H1 (cell line): ENCODE measurements around the gene PHEX. TPM values are rescaled to one million over a fixed set of nuclear protein-coding genes. Genes with fewer than 3 reads are reported as not detected.

Experiments used
- CTCF ChIA-PET: fragments of 300-600 bp; sonication (Branson Sonifier 250); formaldehyde crosslinking; loops from one replicate; lab custom pipeline; 2021; ENCODE audit not compliant: partially characterized antibody; lab: Charles Lee
- POLR2A ChIA-PET: fragments of 300-600 bp; sonication (Branson Sonifier 250); formaldehyde crosslinking; loops from one replicate; lab custom pipeline; 2021; ENCODE audit warnings: inconsistent platforms; ENCODE audit not compliant: partially characterized antibody; lab: Charles Lee
- DNase-seq, 2 experiments: peaks; one replicate each; pipeline versions ENCODE4 v3.0.0 to v3.0.0-alpha.2; 2010 to 2022; ENCODE audit warnings: low spot score in 2 of 2, low read depth in 1 of 2, mixed read lengths in 1 of 2
- FAIRE-seq: peaks from 2 replicates; lab custom pipeline; 2011; peaks lifted over from hg19 to GRCh38; lab: Jason Lieb, UNC
- H2AFZ ChIP-seq: 2 replicates; pipeline ENCODE4 v1.8.1; 2012; ENCODE audit warnings: low read length, inconsistent platforms
- H2AK5ac ChIP-seq: 2 replicates; pipeline ENCODE4 v1.6.1; 2013; ENCODE audit warnings: low read depth, low read length
- H2BK120ac ChIP-seq: replicated peaks from 2 replicates; pipeline ENCODE3; 2013; ENCODE audit warnings: low read depth, low read length, inconsistent platforms
- H2BK12ac ChIP-seq: 2 replicates; pipeline ENCODE4 v1.6.1; 2013; ENCODE audit warnings: low read depth, low read length
- H2BK15ac ChIP-seq: 2 replicates; pipeline ENCODE4 v1.6.1; 2013; ENCODE audit warnings: low read length
- H2BK20ac ChIP-seq: 2 replicates; pipeline ENCODE4 v1.6.1; 2013; ENCODE audit warnings: low read length
- H2BK5ac ChIP-seq: 2 replicates; pipeline ENCODE4 v1.6.1; 2013; ENCODE audit warnings: low read depth, low read length
- H3K14ac ChIP-seq: 2 replicates; pipeline ENCODE4 v1.6.1; 2013; ENCODE audit warnings: inconsistent platforms; ENCODE audit not compliant: insufficient read length
- H3K18ac ChIP-seq: 2 replicates; pipeline ENCODE4 v1.6.1; 2013; ENCODE audit warnings: low read length; ENCODE audit errors: extremely low read depth
- H3K23ac ChIP-seq: 2 replicates; pipeline ENCODE4 v1.6.1; 2013; ENCODE audit warnings: inconsistent platforms; ENCODE audit not compliant: insufficient read length
- H3K23me2 ChIP-seq: 2 replicates; pipeline ENCODE4 v1.6.1; 2013; ENCODE audit warnings: low read depth, low read length
- H3K27ac ChIP-seq: 2 replicates; pipeline ENCODE4 v1.6.1; 2011; ENCODE audit warnings: low read depth, low read length, inconsistent platforms
- H3K27me3 ChIP-seq, 4 experiments: replicated peaks in 1 of 4; 1 replicate in 1 of 4; 2 replicates in 3 of 4; pipeline versions ENCODE4 v1.6.1 to v1.8.1; 2011 to 2013; ENCODE audit warnings: low read length in 3 of 4, mild to moderate bottlenecking in 3 of 4, inconsistent platforms in 2 of 4, mixed read lengths in 2 of 4, moderate library complexity in 1 of 4; ENCODE audit not compliant: control insufficient read depth in 3 of 4, insufficient read depth in 3 of 4; ENCODE audit errors: extremely low read depth in 1 of 4
- H3K36me3 ChIP-seq, 4 experiments: 2 replicates each; pipeline versions ENCODE4 v1.6.1 to v1.8.1; 2011 to 2013; ENCODE audit warnings: mild to moderate bottlenecking in 4 of 4, low read length in 3 of 4, moderate library complexity in 2 of 4, control low read depth in 1 of 4, inconsistent platforms in 1 of 4; ENCODE audit not compliant: insufficient read depth in 4 of 4, control insufficient read depth in 2 of 4
- H3K4ac ChIP-seq: replicated peaks from 2 replicates; pipeline ENCODE3; 2013; ENCODE audit warnings: low read length, low read depth, mixed read lengths, inconsistent platforms; ENCODE audit not compliant: insufficient read length
- H3K4me1 ChIP-seq, 4 experiments: replicated peaks in 1 of 4; 1 replicate in 1 of 4; 2 replicates in 3 of 4; pipeline versions ENCODE4 v1.6.1 to v1.8.1; 2011 to 2013; ENCODE audit warnings: low read length in 3 of 4, inconsistent platforms in 2 of 4, mixed read lengths in 1 of 4; ENCODE audit not compliant: insufficient read depth in 4 of 4, control insufficient read depth in 3 of 4
- H3K4me2 ChIP-seq, 2 experiments: 2 replicates each; pipeline versions ENCODE4 v1.6.1 to v1.8.1; 2011 to 2013; ENCODE audit warnings: low read depth in 2 of 2, low read length in 2 of 2, control low read depth in 1 of 2, inconsistent platforms in 1 of 2, mild to moderate bottlenecking in 1 of 2; ENCODE audit not compliant: insufficient read depth in 1 of 2
- H3K4me3 ChIP-seq, 4 experiments: fragments of 200-600, 300-600 bp in 1 of 4; sonication (generic), shearing (Covaris generic), sonication (Bioruptor Twin) in 1 of 4; 2 replicates each; pipeline versions ENCODE4 v1.5.1 to v1.8.1; 2011 to 2016; ENCODE audit warnings: low read length in 4 of 4, low read depth in 3 of 4, control low read depth in 2 of 4, inconsistent platforms in 2 of 4, mild to moderate bottlenecking in 2 of 4, mixed read lengths in 1 of 4, moderate library complexity in 1 of 4; ENCODE audit not compliant: insufficient read depth in 2 of 4; ENCODE audit errors: extremely low read depth in 1 of 4
- H3K56ac ChIP-seq: replicated peaks from 2 replicates; pipeline ENCODE3; 2013; ENCODE audit warnings: low read depth, mild to moderate bottlenecking, mixed read lengths, low read length, inconsistent platforms; ENCODE audit not compliant: insufficient read length
- H3K79me1 ChIP-seq: 2 replicates; pipeline ENCODE4 v1.6.1; 2013; ENCODE audit warnings: low read depth, low read length, control low read depth
- H3K79me2 ChIP-seq, 2 experiments: 2 replicates each; pipeline versions ENCODE4 v1.6.1 to v1.8.1; 2012 to 2013; ENCODE audit warnings: low read length in 2 of 2, mild to moderate bottlenecking in 2 of 2, inconsistent platforms in 1 of 2; ENCODE audit not compliant: insufficient read depth in 2 of 2, control insufficient read depth in 1 of 2
- H3K9ac ChIP-seq, 4 experiments: replicated peaks in 1 of 4; 1 replicate in 1 of 4; 2 replicates in 3 of 4; pipeline versions ENCODE4 v1.6.1 to v1.8.1; 2011 to 2013; ENCODE audit warnings: low read depth in 3 of 4, low read length in 3 of 4, control low read depth in 2 of 4, mild to moderate bottlenecking in 2 of 4, moderate library complexity in 2 of 4, inconsistent platforms in 1 of 4; ENCODE audit errors: extremely low read depth in 1 of 4
- H3K9me3 ChIP-seq, 2 experiments: 2 replicates each; pipeline versions ENCODE4 v1.6.1 to v1.8.1; 2012 to 2013; ENCODE audit warnings: mild to moderate bottlenecking in 2 of 2, moderate library complexity in 2 of 2, control low read depth in 1 of 2, inconsistent platforms in 1 of 2, low read depth in 1 of 2, low read length in 1 of 2, mixed read lengths in 1 of 2; ENCODE audit not compliant: insufficient read depth in 2 of 2
- H4K20me1 ChIP-seq, 2 experiments: replicated peaks in 1 of 2; 2 replicates each; pipeline versions ENCODE3 to v1.8.1; 2011 to 2013; ENCODE audit warnings: inconsistent platforms in 2 of 2, low read length in 2 of 2, mild to moderate bottlenecking in 1 of 2; ENCODE audit not compliant: insufficient read depth in 2 of 2, control insufficient read depth in 1 of 2
- H4K5ac ChIP-seq: 2 replicates; pipeline ENCODE4 v1.6.1; 2013; ENCODE audit warnings: low read length, low read depth, mixed read lengths, inconsistent platforms; ENCODE audit not compliant: insufficient read length
- H4K8ac ChIP-seq: 2 replicates; pipeline ENCODE4 v1.8.0; 2013; ENCODE audit warnings: mild to moderate bottlenecking, moderate library complexity, low read length, inconsistent platforms; ENCODE audit not compliant: insufficient read depth; ENCODE audit errors: extremely low read depth
- H4K91ac ChIP-seq: replicated peaks from 2 replicates; pipeline ENCODE3; 2013; ENCODE audit warnings: low read length, mixed read lengths, inconsistent platforms; ENCODE audit not compliant: insufficient read length
- FOSL1 ChIP-seq: IDR thresholded peaks from 2 replicates; pipeline ENCODE4 v1.6.1; 2011; ENCODE audit warnings: mild to moderate bottlenecking, low read depth, low read length, moderate library complexity; ENCODE audit not compliant: insufficient read depth
- MAFK ChIP-seq: IDR thresholded peaks from 2 replicates; pipeline ENCODE4 v1.6.1; 2012; ENCODE audit warnings: low read depth, mild to moderate bottlenecking, improper control_type of control experiment, low read length
- NANOG ChIP-seq: IDR thresholded peaks from 2 replicates; pipeline ENCODE4 v1.6.1; 2011; ENCODE audit warnings: low read length, low read depth, mild to moderate bottlenecking, inconsistent platforms; ENCODE audit not compliant: insufficient read depth, poor library complexity, severe bottlenecking
- SIX5 ChIP-seq: IDR thresholded peaks from 2 replicates; pipeline ENCODE4 v1.6.1; 2011; ENCODE audit warnings: mild to moderate bottlenecking, low read depth, low read length
- WGBS, 2 experiments: shearing (Covaris generic) in 1 of 2; methylation state at CpG; one replicate each; pipeline versions ENCODE4 v1.1.6 to v1.1.7; 2013 to 2015; ENCODE audit warnings: low lambda C conversion rate in 2 of 2, mixed read lengths in 2 of 2, inconsistent platforms in 1 of 2, low coverage in 1 of 2, missing lambda C conversion rate in 1 of 2; ENCODE audit not compliant: insufficient replicate concordance in 2 of 2, insufficient coverage in 1 of 2, insufficient read length in 1 of 2; ENCODE audit errors: extremely low coverage in 1 of 2, missing lambda C conversion rate in 1 of 2; 5-methylcytosine and 5-hydroxymethylcytosine counted together
- polyA plus RNA-seq, 7 experiments: library from polyadenylated mRNA; depleted of rRNA in 3 of 7; stranded (reverse) in 5 of 7; unstranded in 2 of 7; fragments of >200 nt in 5 of 7; fragments of 200-250 nt in 2 of 7; gene quantifications; 1 replicate in 5 of 7; 2 replicates in 1 of 7; 4 replicates in 1 of 7; pipeline versions ENCODE4 v1.2.1 to v1.2.3, GENCODE V29; 2011 to 2013; ENCODE audit warnings: missing spikeins in 2 of 7, mixed read lengths in 2 of 7
- total RNA-seq: library from RNA; stranded (reverse); fragmentation: NEBNext Ultra II Directional; extraction: Animal tissue kit (Norgen Biotek cat#: 25700); gene quantifications from 2 replicates; pipeline ENCODE4 v1.2.1, GENCODE V29; 2021

Gene PHEX
- total and polyA plus RNA-seq, 2 of the 8 experiments (the other 6 are each of a cell fraction or from before 2014, with no cell fraction given): 0.03 to 0.11 TPM

DNA sequence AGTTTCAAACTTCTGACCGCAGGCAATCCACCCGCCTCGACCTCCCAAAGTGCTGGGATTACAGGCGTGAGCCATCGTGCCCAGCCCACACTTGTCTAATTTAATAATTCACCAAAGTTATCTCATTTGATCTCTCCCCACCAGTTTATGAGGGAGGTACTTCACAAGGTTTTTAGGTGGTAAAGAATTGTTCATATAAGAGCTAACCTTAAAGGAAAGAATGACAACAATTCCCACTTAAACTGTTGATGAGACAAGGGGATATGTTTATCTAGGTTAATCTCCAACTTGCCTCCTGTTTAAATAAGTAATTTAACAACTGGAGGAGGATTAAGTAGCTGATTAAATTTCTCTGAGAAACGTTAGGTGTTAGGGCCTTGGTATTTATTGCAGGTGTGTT lies 123.0 kb downstream of the PHEX start:
- Histone ChIP-seq H4K5ac (no peak overlapping the region), H3K18ac (no peak overlapping the region), H3K23me2 (no peaks in the 10 kb centered on the region), H3K56ac (no peak overlapping the region), H3K4me1 (no peaks in the 10 kb centered on the region), H3K9ac (no peak overlapping the region), H4K20me1 (no peaks in the 10 kb centered on the region), H3K27ac (no peak overlapping the region), H3K4ac (no peak overlapping the region), H3K36me3 (no peaks in the 10 kb centered on the region), H3K9me3 (no peaks in the 10 kb centered on the region), H3K4me3 (no peak overlapping the region), H3K23ac (no peak overlapping the region), H2BK15ac (no peak overlapping the region), H3K27me3 (no peaks in the 10 kb centered on the region), H4K91ac (no peak overlapping the region), H2AFZ (no peak overlapping the region), H4K8ac (no peak overlapping the region), H3K14ac (no peak overlapping the region), H2AK5ac (no peak overlapping the region), H2BK12ac (no peak overlapping the region), H3K79me1 (no peaks in the 10 kb centered on the region), H2BK120ac (no peak overlapping the region), H2BK5ac (no peak overlapping the region), H3K79me2 (no peaks in the 10 kb centered on the region), H2BK20ac (no peak overlapping the region), H3K4me2 (no peak overlapping the region)
- FAIRE-seq: no peak
- TF ChIP-seq NANOG (no peak), SIX5 (no peak), MAFK (no peak), FOSL1 (no peak)
- 90% methylated on average over 6 of the region's 6 CpGs; no CpG with 5 or more reads in 1 of the 2 experiments for WGBS, 2 experiments
- DNase-seq: no peak
- CTCF ChIA-PET: interaction anchor here (1.0 kb wide), 1 partner anchor 433 kb away, joined by 3 read pairs; no protein-coding TSS in a partner anchor
- POLR2A ChIA-PET: no interaction called here
